Activated naive CD8-positive, alpha-beta T cell treated with anti-CD3 and anti-CD28 coated beads for 36 hours (primary cell): ENCODE measurements around the gene SCYGR3. TPM values are rescaled to one million over a fixed set of nuclear protein-coding genes. Genes with fewer than 3 reads are reported as not detected.
"Not testable (repeated sequence)": the region's sequence is repeated elsewhere in the genome, so short reads cannot be mapped to it uniquely, and the experiment has no call there.

Source experiments
- DNase-seq: peaks from one replicate; pipeline ENCODE4 v3.0.0; 2021
- H3K27ac Mint-ChIP-seq: one replicate; pipeline ENCODE4 v1.8.0; 2022; ENCODE audit warnings: mild to moderate bottlenecking, moderate library complexity, mixed read lengths
- H3K27me3 Mint-ChIP-seq: one replicate; pipeline ENCODE4 v1.8.0; 2022; ENCODE audit warnings: mild to moderate bottlenecking, mixed read lengths
- H3K36me3 Mint-ChIP-seq: one replicate; pipeline ENCODE4 v1.8.0; 2021; ENCODE audit warnings: mild to moderate bottlenecking, mixed read lengths
- H3K4me1 Mint-ChIP-seq: one replicate; pipeline ENCODE4 v1.8.0; 2021; ENCODE audit warnings: mixed read lengths
- H3K4me3 Mint-ChIP-seq: one replicate; pipeline ENCODE4 v1.8.0; 2022; ENCODE audit warnings: mild to moderate bottlenecking, moderate library complexity, mixed read lengths
- H3K9me3 Mint-ChIP-seq: one replicate; pipeline ENCODE4 v1.8.0; 2022; ENCODE audit warnings: mixed read lengths
- total RNA-seq, 2 experiments: library from RNA; stranded (reverse); gene quantifications; one replicate each; pipeline ENCODE4 v1.2.3, GENCODE V29; 2021

The SCYGR3 gene
- total RNA-seq, 2 experiments from 2014 or later, result not detected

DNA sequence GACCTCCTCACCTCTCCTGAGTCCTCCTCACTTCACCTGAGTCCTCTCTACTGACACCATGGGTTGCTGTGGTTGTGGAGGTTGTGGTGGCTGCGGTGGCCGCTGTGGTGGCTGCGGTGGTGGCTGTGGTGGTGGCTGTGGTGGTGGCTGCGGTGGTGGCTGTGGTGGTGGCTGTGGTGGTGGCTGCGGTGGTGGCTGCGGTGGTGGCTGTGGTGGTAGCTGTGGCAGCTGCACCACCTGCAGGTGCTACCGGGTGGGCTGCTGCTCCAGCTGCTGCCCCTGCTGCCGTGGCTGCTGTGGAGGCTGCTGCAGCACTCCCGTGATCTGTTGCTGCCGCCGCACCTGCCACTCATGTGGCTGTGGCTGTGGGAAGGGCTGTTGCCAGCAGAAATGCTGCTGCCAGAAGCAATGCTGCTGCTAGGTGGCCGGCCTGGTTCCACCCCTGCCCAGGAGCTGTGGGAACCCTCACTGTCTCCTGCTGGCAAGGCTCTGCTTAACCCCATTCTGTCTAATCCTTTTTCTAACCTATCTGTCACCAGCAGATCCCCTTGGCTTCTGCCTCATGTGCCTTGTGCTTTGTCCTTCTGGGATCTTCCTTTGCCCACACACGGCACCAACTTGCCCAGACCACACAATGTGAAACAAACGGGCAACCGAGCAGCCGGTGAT is 15.7 kb downstream of the SCYGR3 start, which contains the start of gene SCYGR2:
Gene SCYGR2, plus strand, starts transcription at position 59 of the 669 bp plus-strand sequence. Its CDS starts 0 bp downstream, at position 59.
- H3K27ac Mint-ChIP-seq, H3K4me3 Mint-ChIP-seq, DNase-seq, H3K4me1 Mint-ChIP-seq, H3K36me3 Mint-ChIP-seq, H3K9me3 Mint-ChIP-seq: not testable (repeated sequence)
- H3K27me3 Mint-ChIP-seq, result peaks cover 35% of the 10 kb centered on the region

DNA sequence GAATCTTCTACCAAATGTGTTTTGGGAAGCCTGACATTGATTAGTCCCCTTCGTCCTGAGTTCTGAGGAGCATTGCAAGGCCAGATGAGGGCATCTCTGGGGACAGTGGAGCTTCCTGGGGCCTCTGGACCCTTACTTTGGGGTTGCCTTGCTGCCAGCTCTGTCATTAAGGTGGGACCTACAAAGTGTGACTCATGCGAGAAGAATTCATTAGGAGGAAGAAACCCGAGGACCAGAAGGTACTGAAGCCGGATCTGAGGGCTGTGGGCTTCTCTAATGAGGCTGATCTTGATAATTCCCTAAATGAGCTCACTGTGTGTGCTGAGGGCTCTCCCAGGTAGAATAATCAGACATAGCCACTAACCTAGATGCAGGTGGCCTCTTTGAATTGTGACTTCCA is 16.6 kb downstream of the SCYGR3 start:
- Mint-ChIP-seq H3K4me3 (no peak overlapping the region), H3K36me3 (no peaks in the 10 kb centered on the region), H3K27ac (no peak overlapping the region), H3K4me1 (peaks cover under 1% of the 10 kb centered on the region), H3K27me3 (peaks cover 39% of the 10 kb centered on the region), H3K9me3 (no peaks in the 10 kb centered on the region)
- DNase-seq, result no peak

DNA sequence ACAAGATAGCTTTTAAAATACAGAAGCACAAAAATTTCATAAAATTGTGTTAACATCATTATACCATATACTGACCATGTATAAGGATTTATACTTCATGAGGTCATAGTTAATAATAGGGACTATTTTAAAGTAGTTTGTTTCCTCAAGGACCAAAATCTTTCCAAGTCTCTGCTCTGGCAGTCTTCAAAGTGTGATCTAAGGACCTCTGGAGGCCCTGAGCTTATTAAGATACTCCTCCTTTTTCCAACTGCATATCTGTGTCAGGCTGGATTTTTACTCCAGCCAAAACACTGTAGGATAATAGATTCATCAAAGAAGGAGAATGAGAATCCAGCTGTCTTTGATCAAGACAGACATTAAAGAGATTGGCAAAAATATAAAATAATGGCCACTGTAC is 17.6 kb downstream of the SCYGR3 start:
- Mint-ChIP-seq H3K9me3 (no peaks in the 10 kb centered on the region), H3K4me3 (no peak overlapping the region), H3K27ac (no peak overlapping the region), H3K27me3 (peaks cover 47% of the 10 kb centered on the region), H3K4me1 (peaks cover 3% of the 10 kb centered on the region), H3K36me3 (no peaks in the 10 kb centered on the region)
- DNase-seq, result no peak

DNA sequence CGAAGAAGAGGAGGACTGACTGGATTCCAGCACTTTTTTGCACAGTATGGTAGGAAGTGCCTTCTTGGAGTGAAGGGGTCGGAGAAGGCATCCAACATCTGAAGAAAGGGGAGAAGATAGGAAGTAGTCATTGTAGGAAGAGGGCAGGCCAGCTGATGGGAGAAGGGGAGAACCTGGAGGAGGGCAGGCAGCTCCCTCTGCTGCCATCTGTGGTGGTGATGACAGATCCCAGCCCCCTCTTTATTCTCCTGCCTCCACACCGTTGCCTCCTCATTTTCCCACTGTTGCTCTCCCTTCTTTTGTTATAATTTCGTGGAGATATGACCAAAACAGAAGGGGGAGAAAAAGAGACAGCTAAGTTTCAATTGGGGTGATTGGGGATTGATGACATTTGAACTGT is 18.8 kb downstream of the SCYGR3 start:
- Mint-ChIP-seq H3K27ac (no peak overlapping the region), H3K4me1 (peaks cover 3% of the 10 kb centered on the region), H3K27me3 (peaks cover 44% of the 10 kb centered on the region), H3K9me3 (no peaks in the 10 kb centered on the region), H3K36me3 (no peaks in the 10 kb centered on the region), H3K4me3 (no peak overlapping the region)
- DNase-seq, result no peak

DNA sequence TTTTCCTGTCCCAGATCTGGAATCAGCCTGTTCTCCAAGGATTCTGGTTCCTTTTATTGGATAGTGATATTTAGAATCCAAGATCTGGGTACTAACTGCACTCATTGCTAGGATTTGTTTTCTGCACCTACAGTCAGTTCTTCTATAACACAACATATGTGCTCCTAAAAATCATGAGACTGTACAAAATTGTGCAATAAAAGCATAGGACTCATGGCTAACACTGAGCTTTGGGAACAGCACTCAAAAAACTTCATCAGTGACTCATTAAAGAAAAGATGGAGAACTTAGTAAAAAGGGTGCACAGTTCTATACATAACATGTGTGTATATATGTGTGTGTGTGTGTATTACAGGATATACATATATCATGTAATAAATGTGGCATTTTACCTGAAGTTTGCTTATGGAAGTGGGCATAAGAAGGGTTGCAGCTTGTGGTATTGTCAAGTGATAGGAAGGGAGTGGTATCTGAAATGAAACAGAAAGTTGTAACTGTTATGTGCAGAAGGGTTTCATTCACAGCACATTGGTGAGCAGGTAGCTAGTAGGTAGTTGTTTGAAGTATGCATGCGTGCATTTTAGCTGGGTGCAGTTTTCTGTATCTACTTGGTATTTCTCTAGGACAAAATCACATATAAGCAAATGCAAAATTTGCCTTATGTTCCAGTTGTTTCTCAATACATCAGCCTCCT is 21.8 kb downstream of the SCYGR3 start:
- H3K9me3 Mint-ChIP-seq, result no peaks in the 10 kb centered on the region

GRCh38 chr2:227582369-227582768 is 32.3 kb downstream of the SCYGR3 start:
- H3K27me3 Mint-ChIP-seq, result peaks cover 36% of the 10 kb centered on the region
- no peak overlapping the region for H3K4me3 Mint-ChIP-seq
- DNase-seq, result no peak
- H3K36me3 Mint-ChIP-seq, result peaks cover 3% of the 10 kb centered on the region
- H3K9me3 Mint-ChIP-seq, result peaks cover 10% of the 10 kb centered on the region
- H3K27ac Mint-ChIP-seq, result no peak overlapping the region
- no peaks in the 10 kb centered on the region for H3K4me1 Mint-ChIP-seq

More for the DNA sequence above, 21.8 kb downstream of the SCYGR3 start:
- Mint-ChIP-seq H3K27me3 (peaks cover 43% of the 10 kb centered on the region), H3K4me1 (peaks cover 3% of the 10 kb centered on the region), H3K4me3 (no peak overlapping the region), H3K36me3 (no peaks in the 10 kb centered on the region), H3K27ac (no peak overlapping the region)
- DNase-seq, result no peak

- Mint-ChIP-seq H3K27ac (no peak overlapping the region), H3K36me3 (peaks cover 3% of the 10 kb centered on the region), H3K27me3 (peaks cover 40% of the 10 kb centered on the region), H3K4me1 (no peaks in the 10 kb centered on the region), H3K4me3 (no peak overlapping the region), H3K9me3 (peaks cover 10% of the 10 kb centered on the region)
- no peak for DNase-seq
Observed at GRCh38 chr2:227579791-227580190, 34.8 kb downstream of the SCYGR3 start.

- Mint-ChIP-seq H3K4me1 (no peaks in the 10 kb centered on the region), H3K4me3 (no peak overlapping the region), H3K36me3 (peaks cover 3% of the 10 kb centered on the region), H3K27me3 (peaks cover 32% of the 10 kb centered on the region), H3K9me3 (peaks cover 10% of the 10 kb centered on the region), H3K27ac (no peak overlapping the region)
- DNase-seq, result no peak
Observed at GRCh38 chr2:227578642-227579041, 36.0 kb downstream of the SCYGR3 start.

DNA sequence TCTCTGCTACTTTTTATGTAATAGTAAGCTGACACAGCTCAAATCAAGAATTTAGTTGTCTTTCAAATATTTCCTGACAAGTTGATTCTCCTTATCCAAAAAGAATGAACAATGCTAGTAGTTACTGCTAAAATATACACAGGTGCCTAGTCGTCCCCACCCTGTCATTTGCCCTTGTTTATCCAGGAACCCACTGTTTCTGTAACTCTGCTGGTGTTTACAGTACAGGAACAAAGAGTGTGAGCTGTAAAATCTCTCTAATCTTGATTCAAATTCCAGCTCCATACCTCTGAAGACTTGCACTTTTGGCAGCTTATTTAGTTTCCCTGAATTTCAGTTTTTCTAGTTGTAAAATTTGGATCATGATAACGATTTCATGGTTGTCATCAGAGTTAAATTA is 37.1 kb downstream of the SCYGR3 start:
- Mint-ChIP-seq H3K9me3 (peaks cover 6% of the 10 kb centered on the region), H3K36me3 (no peaks in the 10 kb centered on the region), H3K4me1 (no peaks in the 10 kb centered on the region), H3K4me3 (no peak overlapping the region), H3K27me3 (peaks cover 25% of the 10 kb centered on the region), H3K27ac (no peak overlapping the region)
- DNase-seq, result no peak

GRCh38 chr2:227576812-227577211 is 37.8 kb downstream of the SCYGR3 start:
- Mint-ChIP-seq H3K9me3 (no peaks in the 10 kb centered on the region), H3K4me1 (no peaks in the 10 kb centered on the region), H3K4me3 (no peak overlapping the region), H3K36me3 (no peaks in the 10 kb centered on the region), H3K27me3 (peaks cover 24% of the 10 kb centered on the region), H3K27ac (no peak overlapping the region)
- DNase-seq, result no peak

- no peaks in the 10 kb centered on the region for H3K4me1 Mint-ChIP-seq
- H3K27me3 Mint-ChIP-seq, result peaks cover 20% of the 10 kb centered on the region
- H3K4me3 Mint-ChIP-seq, result no peak overlapping the region
- DNase-seq, result no peak
- no peaks in the 10 kb centered on the region for H3K9me3 Mint-ChIP-seq
- no peak overlapping the region for H3K27ac Mint-ChIP-seq
- no peaks in the 10 kb centered on the region for H3K36me3 Mint-ChIP-seq
Observed at GRCh38 chr2:227576110-227576509, 38.5 kb downstream of the SCYGR3 start.

- Mint-ChIP-seq H3K9me3 (no peaks in the 10 kb centered on the region), H3K36me3 (no peaks in the 10 kb centered on the region), H3K27me3 (no peaks in the 10 kb centered on the region), H3K27ac (no peak overlapping the region), H3K4me1 (no peaks in the 10 kb centered on the region), H3K4me3 (no peak overlapping the region)
- no peak for DNase-seq
Observed at GRCh38 chr2:227570615-227571014, 44.0 kb downstream of the SCYGR3 start.

- no peak for DNase-seq
- Mint-ChIP-seq H3K4me3 (no peak overlapping the region), H3K9me3 (no peaks in the 10 kb centered on the region), H3K36me3 (no peaks in the 10 kb centered on the region), H3K4me1 (no peaks in the 10 kb centered on the region), H3K27me3 (no peaks in the 10 kb centered on the region), H3K27ac (no peak overlapping the region)
Observed at GRCh38 chr2:227568852-227569169, 45.8 kb downstream of the SCYGR3 start.

DNA sequence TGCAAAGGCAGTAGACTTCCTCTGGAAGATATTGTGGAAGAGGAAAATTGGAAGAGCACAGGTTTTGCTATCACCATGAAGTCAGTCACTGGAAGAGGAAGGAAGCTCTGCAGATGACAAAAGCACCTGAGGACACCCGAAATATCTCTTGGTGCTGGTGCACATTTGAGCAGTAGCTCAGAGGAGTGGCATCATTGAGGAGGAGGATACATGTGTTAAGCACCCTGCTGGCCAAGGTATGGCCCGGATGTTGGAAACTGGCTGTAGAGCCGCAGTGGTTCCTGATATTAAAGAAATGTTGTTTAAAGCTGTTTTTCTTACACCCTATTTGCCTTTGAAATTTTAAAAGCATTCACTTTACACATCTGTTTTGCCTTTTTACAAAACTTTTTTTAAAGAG is 48.6 kb downstream of the SCYGR3 start:
- no peak for DNase-seq
- Mint-ChIP-seq H3K9me3 (no peaks in the 10 kb centered on the region), H3K27me3 (no peaks in the 10 kb centered on the region), H3K27ac (no peak overlapping the region), H3K4me3 (no peak overlapping the region), H3K36me3 (peaks cover under 1% of the 10 kb centered on the region), H3K4me1 (no peaks in the 10 kb centered on the region)

DNA sequence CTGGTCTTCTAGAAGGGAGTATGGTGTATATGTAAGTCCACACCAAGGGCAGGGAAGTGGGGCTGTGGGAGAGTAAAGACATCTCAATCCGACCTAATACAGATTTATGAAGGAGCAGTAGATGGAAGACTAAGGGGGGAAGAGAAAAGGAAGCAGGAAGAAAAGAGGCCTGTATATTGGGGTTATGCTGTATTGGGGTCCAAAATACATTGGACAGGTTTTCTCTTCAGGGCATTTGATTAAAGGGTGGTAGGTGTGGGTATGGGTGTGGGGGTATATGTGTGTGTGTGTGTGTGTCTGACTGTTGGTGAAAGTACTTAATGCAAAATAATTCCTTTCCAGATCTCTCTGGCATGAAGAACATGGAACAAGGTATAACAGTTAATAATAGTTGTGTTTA is 49.6 kb downstream of the SCYGR3 start:
- H3K4me3 Mint-ChIP-seq, result no peak overlapping the region
- DNase-seq, result no peak
- H3K27ac Mint-ChIP-seq, result peak overlapping the region; percentile 67
- H3K9me3 Mint-ChIP-seq, result no peaks in the 10 kb centered on the region
- no peaks in the 10 kb centered on the region for H3K27me3 Mint-ChIP-seq
- peaks cover 4% of the 10 kb centered on the region for H3K36me3 Mint-ChIP-seq
- H3K4me1 Mint-ChIP-seq, result no peaks in the 10 kb centered on the region
